IPS-18c (cell line): ENCODE measurements around the gene TMPRSS7.
"Not testable (repeated sequence)": the region's sequence is repeated elsewhere in the genome, so short reads cannot be mapped to it uniquely, and the experiment has no call there.

Source experiments
- H3K4me3 ChIP-seq: 2 replicates; pipeline ENCODE4 v1.7.0; 2013; ENCODE audit warnings: low read depth, mild to moderate bottlenecking, low read length, moderate library complexity; ENCODE audit not compliant: insufficient read depth
- H3K9me3 ChIP-seq: one replicate; pipeline ENCODE4 v1.6.1; 2013; ENCODE audit warnings: mild to moderate bottlenecking, low read length, moderate library complexity; ENCODE audit not compliant: control insufficient read depth, insufficient read depth

Gene TMPRSS7

GRCh38 chr3:112007633-112008032 lies 26.9 kb upstream of the TMPRSS7 start:
- H3K4me3 ChIP-seq: no peak overlapping the region
- no peaks in the 10 kb centered on the region for H3K9me3 ChIP-seq

DNA sequence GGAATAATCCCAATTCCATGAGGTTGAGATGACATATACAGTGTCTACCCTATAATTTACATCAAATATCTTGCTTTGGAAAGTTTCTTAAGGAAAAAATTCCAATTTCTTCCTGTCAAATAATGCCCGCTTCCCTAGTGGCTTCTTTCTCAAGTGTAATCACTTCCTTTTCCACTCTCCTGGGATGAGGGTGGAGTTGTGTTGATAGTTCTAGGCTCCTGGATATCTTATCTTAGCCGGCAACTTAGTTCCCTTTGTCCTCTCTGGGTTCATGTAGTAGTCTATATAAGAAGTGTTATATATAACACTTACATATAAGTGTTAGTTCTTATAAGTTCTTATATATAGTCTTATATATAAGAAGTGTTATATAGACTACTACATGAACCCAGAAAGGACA lies 24.9 kb upstream of the TMPRSS7 start:
- no peak overlapping the region for H3K4me3 ChIP-seq
- no peaks in the 10 kb centered on the region for H3K9me3 ChIP-seq

DNA sequence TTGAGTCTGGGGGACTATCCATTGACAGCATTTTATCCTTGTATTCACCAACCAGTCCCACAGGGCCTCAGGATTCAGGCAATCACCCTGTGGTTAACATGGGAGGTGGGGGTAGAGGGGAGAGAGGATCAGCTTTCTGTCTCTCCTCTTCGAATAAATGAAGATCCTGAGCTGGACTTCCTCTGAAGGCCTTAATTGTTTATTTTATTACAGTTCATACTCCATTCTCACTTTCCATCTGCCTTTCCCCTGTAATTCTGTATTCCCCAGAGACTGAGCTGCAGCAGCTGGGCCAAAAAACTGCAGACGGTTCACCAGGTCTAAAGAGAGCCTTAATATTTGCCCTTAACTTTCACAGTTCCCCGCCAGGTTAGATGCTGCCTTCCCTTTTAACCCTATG lies 23.9 kb upstream of the TMPRSS7 start:
- Histone ChIP-seq H3K9me3 (no peaks in the 10 kb centered on the region), H3K4me3 (no peak overlapping the region)

GRCh38 chr3:112011376-112011940 lies 23.1 kb upstream of the TMPRSS7 start:
- Histone ChIP-seq H3K9me3 (no peaks in the 10 kb centered on the region), H3K4me3 (no peak overlapping the region)

DNA sequence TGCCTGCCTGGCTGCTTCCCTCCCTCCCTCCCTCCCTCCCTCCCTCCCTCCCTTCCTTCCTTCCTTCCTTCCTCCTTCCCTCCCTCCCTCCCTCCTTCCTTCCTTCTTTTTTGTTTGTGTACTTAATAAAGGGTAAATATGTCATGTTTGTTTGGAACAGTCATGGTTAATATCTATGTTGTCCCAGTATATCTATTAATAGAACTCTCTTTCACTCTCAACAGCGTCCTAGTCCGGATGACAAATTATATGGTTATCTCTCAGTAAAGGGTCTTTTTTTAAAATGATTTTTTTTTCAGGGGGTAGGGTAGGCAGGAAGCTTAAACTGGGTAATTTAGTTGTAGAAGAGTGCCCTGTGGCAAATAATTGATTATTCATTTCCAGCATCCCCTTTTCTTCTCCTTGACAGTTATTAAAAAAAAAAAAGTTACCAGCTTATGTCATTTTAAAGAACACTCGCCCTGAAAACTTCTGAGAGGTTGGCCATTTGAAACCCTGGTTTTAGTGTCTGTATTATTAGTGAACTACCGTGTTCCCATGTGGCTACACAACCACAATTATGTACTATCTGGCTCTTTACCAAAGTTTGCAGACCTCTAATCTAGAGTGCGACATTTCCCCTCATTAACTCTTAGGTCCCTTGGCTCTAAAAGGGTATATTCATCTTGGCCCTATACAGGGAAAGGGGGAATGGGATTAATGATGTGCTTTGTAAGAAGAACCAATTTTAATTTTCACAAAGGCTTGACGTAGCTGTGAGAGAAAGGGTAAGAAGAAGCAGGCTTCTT lies 22.1 kb upstream of the TMPRSS7 start:
- Histone ChIP-seq H3K4me3 (no peak overlapping the region), H3K9me3 (no peaks in the 10 kb centered on the region)

GRCh38 chr3:112013058-112013783 lies 21.3 kb upstream of the TMPRSS7 start:
- Histone ChIP-seq H3K9me3 (no peaks in the 10 kb centered on the region), H3K4me3 (no peak overlapping the region)

- no peak overlapping the region for H3K4me3 ChIP-seq
Measured at GRCh38 chr3:112013784-112014143, 20.8 kb upstream of the TMPRSS7 start.

DNA sequence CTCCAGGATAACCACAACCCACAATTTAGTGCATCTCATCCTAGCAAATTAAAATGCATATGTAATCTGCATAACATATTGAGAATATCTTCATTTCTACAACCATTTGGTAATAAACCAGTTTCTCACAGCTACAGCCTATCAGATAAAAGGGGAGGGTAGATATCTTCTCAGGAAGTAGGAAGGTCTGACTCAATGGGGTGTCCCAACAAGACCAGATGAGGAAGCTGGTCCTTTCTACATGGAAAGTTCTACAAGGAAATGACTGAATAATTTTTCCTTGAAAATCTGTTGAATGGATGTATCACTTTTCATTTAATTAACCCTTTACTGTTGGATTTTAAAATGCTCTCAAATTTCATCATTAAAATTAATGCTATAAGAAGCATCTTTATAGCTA lies 17.4 kb upstream of the TMPRSS7 start:
- no peak overlapping the region for H3K4me3 ChIP-seq
- H3K9me3 ChIP-seq: no peaks in the 10 kb centered on the region

More at GRCh38 chr3:112013784-112014143, 20.8 kb upstream of the TMPRSS7 start:
- no peaks in the 10 kb centered on the region for H3K9me3 ChIP-seq

DNA sequence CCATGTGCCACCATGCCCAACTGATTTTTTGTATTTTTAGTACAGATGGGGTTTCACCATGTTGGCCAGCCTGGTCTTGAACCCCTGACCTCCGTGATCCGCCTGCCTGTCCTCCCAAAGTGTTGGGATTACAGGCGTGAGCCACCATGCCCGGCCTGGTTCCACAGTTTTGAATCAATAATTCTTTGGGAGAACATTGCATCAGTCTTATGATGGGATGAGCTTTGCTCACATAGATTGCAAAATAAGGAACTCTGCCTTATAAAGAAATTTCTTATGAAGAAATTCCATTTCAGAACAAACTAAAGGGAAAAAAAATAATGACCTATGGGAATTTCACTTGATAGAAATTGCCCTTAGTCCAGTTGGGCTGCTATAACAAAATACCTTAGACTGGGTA lies 15.8 kb upstream of the TMPRSS7 start:
- Histone ChIP-seq H3K9me3 (no peaks in the 10 kb centered on the region), H3K4me3 (no peak overlapping the region)

GRCh38 chr3:112019716-112020115 lies 14.8 kb upstream of the TMPRSS7 start:
- no peak overlapping the region for H3K4me3 ChIP-seq

DNA sequence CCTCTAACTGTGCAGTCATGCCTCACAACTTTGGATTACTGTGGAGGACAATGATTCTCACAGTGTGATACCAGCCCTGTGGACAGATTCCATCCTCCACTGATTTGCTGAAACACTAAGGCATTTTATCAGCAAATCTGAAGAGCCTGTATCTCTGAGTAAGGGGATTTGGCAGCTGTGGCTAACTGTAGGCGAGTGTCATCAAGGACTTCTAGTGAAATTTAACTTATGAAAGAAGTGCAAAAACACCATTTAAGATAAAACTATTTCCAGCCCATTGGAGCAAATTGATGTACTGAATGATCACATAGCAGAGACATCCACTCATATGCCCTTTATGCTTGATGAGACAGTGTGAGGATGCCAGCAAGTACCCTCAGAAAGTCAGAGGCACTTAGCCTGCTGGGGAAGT lies 13.9 kb upstream of the TMPRSS7 start:
- H3K9me3 ChIP-seq: no peaks in the 10 kb centered on the region
- H3K4me3 ChIP-seq: no peak overlapping the region

More at GRCh38 chr3:112019716-112020115, 14.8 kb upstream of the TMPRSS7 start:
- no peaks in the 10 kb centered on the region for H3K9me3 ChIP-seq

DNA sequence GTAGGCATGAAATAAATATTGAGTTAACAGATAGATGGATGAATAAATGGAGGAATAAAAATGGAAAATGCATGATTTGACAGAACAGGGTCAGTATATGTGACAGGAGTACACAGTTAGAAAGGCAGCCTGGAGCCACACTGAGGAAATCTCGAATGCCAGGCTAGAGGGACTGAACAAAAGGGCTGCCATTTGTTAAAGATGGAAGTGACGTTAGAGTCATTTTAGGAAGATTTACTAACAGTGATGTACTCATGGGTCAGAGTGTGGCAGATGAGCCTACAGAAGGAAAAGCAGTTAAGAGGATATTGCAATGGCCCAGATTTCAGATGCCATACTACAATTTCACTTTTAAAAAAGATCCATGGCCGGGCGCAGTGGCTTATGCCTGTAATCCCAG lies 7.4 kb upstream of the TMPRSS7 start:
- no peaks in the 10 kb centered on the region for H3K9me3 ChIP-seq
- no peak overlapping the region for H3K4me3 ChIP-seq

DNA sequence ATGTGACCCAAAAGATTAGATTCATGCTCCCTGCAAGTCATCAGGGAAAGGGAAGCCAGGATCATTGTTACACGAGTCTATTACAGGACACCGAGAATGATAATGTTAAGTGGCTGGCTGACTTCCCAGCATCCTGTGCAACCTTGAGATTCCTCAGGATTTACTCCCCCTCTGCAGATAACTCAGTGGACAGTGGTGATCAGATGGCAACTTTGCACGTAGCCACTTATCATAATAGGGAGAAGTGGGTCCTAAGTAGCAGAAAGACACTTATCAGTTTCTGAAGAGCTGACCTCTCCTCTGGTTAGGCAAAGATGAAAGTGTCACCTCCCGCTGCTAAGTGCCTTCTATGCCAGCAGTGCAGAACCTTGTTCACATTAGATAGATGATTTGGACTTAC lies 6.7 kb upstream of the TMPRSS7 start:
- no peaks in the 10 kb centered on the region for H3K9me3 ChIP-seq
- H3K4me3 ChIP-seq: no peak overlapping the region

GRCh38 chr3:112030901-112031300 lies 3.6 kb upstream of the TMPRSS7 start:
- H3K4me3 ChIP-seq: no peak overlapping the region
- no peaks in the 10 kb centered on the region for H3K9me3 ChIP-seq

DNA sequence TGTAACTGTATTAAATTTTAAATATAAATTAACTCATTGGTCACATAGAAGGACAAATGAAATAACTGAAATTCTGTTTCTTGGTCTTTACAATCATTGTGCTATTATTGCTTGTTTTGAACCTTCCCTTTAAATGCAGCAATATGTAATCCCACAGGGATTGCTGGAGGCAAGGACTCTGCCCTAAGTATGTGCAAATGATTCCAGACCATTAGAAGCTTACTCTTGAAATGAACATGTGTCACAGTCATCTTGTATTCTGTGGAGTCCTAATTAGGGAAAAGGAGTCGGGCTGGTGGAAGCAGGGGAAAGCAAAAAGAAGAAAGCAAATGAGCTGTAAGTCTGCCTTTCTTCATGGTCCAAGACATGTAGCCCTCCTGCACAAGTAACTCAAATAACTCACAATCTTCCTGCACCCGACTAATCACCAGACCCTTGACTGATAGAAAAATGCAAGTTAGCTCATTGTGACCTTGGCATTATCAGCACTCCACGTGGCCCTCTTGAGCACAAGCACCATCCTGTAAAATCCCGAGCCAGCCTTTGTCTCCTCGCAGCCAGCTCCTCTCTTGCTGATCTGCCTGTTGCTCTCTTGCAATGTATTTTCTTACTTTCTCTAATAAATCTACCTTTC lies 2.3 kb upstream of the TMPRSS7 start:
- no peak overlapping the region for H3K4me3 ChIP-seq
- H3K9me3 ChIP-seq: no peaks in the 10 kb centered on the region

DNA sequence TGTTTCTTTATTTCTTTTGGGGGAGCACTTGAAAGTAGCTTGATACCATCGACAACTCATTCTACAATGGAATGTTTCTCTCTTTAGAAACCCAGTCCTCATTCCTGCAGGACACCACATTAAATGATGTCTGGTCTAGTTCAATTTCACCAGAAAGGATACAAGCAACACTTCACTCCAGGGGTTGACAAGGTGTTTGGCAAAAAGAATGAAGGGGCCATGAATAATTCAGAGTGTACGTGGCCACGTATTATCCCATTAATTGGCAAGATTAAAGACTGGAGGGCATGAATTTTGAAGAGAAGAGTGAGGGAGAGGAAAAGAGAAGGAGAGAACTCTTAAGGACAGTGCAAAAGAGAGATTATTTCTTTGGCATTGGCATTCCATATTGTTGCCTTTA lies 705 bp downstream of the TMPRSS7 start:
- Histone ChIP-seq H3K9me3 (no peaks in the 10 kb centered on the region), H3K4me3 (no peak overlapping the region)

- not testable (repeated sequence) for H3K4me3 ChIP-seq, H3K9me3 ChIP-seq
Measured at GRCh38 chr3:112037194-112037593, 2.7 kb downstream of the TMPRSS7 start.

DNA sequence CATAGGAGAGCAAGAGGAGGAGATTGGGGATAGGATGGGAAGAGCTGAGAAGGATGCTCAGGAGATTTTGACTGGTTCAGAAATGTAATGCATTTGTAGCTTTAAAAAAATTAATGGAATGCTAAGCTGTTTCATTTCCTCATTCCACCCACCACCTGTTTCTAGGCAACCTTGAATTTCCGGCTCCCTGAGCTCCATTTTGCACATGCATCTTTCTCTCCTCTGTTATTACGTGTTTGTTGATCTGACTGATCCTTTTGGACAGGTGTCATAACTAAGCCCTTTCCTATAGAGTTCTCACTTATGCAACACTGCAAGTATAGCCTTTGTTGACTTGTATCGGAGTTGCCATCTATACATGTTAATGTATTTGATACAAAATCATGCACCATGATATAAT lies 4.3 kb downstream of the TMPRSS7 start:
- no peak overlapping the region for H3K4me3 ChIP-seq
- H3K9me3 ChIP-seq: no peaks in the 10 kb centered on the region
